ENCODE results near the gene EML1.

Gene EML1

GRCh38 chr14:99950181-99950580 is 157.0 kb downstream of the EML1 start:
- no peak overlapping the region for H3K27ac ChIP-seq (replicated peaks)
- no peak overlapping the region for H3K4me3 ChIP-seq (replicated peaks; ENCODE audit: insufficient read depth, low read length)
- no peak for DNase-seq (ENCODE audit: low read depth in 1 of 2, low spot score in 1 of 2)
- no peak for TF ChIP-seq GABPA (IDR thresholded peaks at IDR 0.05; ENCODE audit: low read depth)
- no peak for TF ChIP-seq POLR2AphosphoS5 (IDR thresholded peaks at IDR 0.05; ENCODE audit: low read depth)
- TF ChIP-seq CTCF (IDR thresholded peaks at IDR 0.05; ENCODE audit: insufficient read depth, low read length) = no peak
- TF ChIP-seq REST (IDR thresholded peaks at IDR 0.05; ENCODE audit: insufficient replicate concordance, low read depth) = no peak
- no peak for TF ChIP-seq SPI1 (IDR thresholded peaks at IDR 0.05; ENCODE audit: borderline replicate concordance, low read depth)
- peaks cover 14% of the 10 kb centered on the region for H3K27me3 ChIP-seq (ENCODE audit: insufficient read depth, poor library complexity, severe bottlenecking)

- peaks cover 12% of the 10 kb centered on the region for H3K27me3 ChIP-seq (ENCODE audit: insufficient read depth, poor library complexity, severe bottlenecking)
- H3K4me3 ChIP-seq (replicated peaks; ENCODE audit: insufficient read depth, low read length) = no peak overlapping the region
- no peak overlapping the region for H3K27ac ChIP-seq (replicated peaks)
- TF ChIP-seq REST (IDR thresholded peaks at IDR 0.05; ENCODE audit: insufficient replicate concordance, low read depth) (no peak), GABPA (IDR thresholded peaks at IDR 0.05; ENCODE audit: low read depth) (no peak), SPI1 (IDR thresholded peaks at IDR 0.05; ENCODE audit: borderline replicate concordance, low read depth) (no peak), POLR2AphosphoS5 (IDR thresholded peaks at IDR 0.05; ENCODE audit: low read depth) (no peak), CTCF (IDR thresholded peaks at IDR 0.05; ENCODE audit: insufficient read depth, low read length) (no peak)
- DNase-seq (ENCODE audit: low read depth in 1 of 2, low spot score in 1 of 2) = no peak
These were observed 157.9 kb downstream of the EML1 start for GRCh38 chr14:99951085-99951484.

GRCh38 chr14:99952039-99952438 is 158.8 kb downstream of the EML1 start:
- no peak overlapping the region for H3K4me3 ChIP-seq (replicated peaks; ENCODE audit: insufficient read depth, low read length)
- H3K27ac ChIP-seq (replicated peaks) = no peak overlapping the region
- no peak for DNase-seq (ENCODE audit: low read depth in 1 of 2, low spot score in 1 of 2)
- H3K27me3 ChIP-seq (ENCODE audit: insufficient read depth, poor library complexity, severe bottlenecking) = peaks cover 2% of the 10 kb centered on the region
- TF ChIP-seq POLR2AphosphoS5 (IDR thresholded peaks at IDR 0.05; ENCODE audit: low read depth) = no peak
- no peak for TF ChIP-seq REST (IDR thresholded peaks at IDR 0.05; ENCODE audit: insufficient replicate concordance, low read depth)
- TF ChIP-seq GABPA (IDR thresholded peaks at IDR 0.05; ENCODE audit: low read depth) = no peak
- TF ChIP-seq CTCF (IDR thresholded peaks at IDR 0.05; ENCODE audit: insufficient read depth, low read length) = no peak
- no peak for TF ChIP-seq SPI1 (IDR thresholded peaks at IDR 0.05; ENCODE audit: borderline replicate concordance, low read depth)
